WTC11 (cell line): Measurements from ENCODE around the gene STEAP1. TPM values are rescaled to one million over a fixed set of nuclear protein-coding genes. Genes with fewer than 3 reads are reported as not detected.

Source experiments
- ATAC-seq: fragments of 200-7000 bp; cut with Tn5 transposase; 2 replicates; pipeline ENCODE4 v1.10.0; 2021; ENCODE audit warnings: mild to moderate bottlenecking, moderate library complexity
- CTCF ChIA-PET: fragments of 300-600 bp; sonication (Branson Sonifier 250); formaldehyde crosslinking; loops from one replicate; lab custom pipeline; 2021; ENCODE audit warnings: antibody characterized with exemption; lab: Charles Lee
- POLR2A ChIA-PET: fragments of 350-600 bp; sonication (Branson Sonifier 250); formaldehyde crosslinking; loops from one replicate; lab custom pipeline; 2021; ENCODE audit warnings: antibody characterized with exemption; lab: Charles Lee
- DNase-seq: peaks from one replicate; pipeline ENCODE4 v3.0.0; 2021; ENCODE audit warnings: low spot score
- H3K27ac Mint-ChIP-seq: 2 replicates; pipeline ENCODE4 v1.8.0; 2021; ENCODE audit warnings: mixed read lengths
- H3K27me3 Mint-ChIP-seq: 2 replicates; pipeline ENCODE4 v1.8.0; 2021; ENCODE audit warnings: low read depth, mild to moderate bottlenecking, moderate library complexity, mixed read lengths
- H3K36me3 Mint-ChIP-seq: 2 replicates; pipeline ENCODE4 v1.8.0; 2021; ENCODE audit warnings: mixed read lengths
- H3K4me1 Mint-ChIP-seq: 2 replicates; pipeline ENCODE4 v1.8.0; 2022; ENCODE audit warnings: mixed read lengths
- H3K4me3 Mint-ChIP-seq: 2 replicates; pipeline ENCODE4 v1.8.0; 2021; ENCODE audit warnings: mild to moderate bottlenecking, moderate library complexity, mixed read lengths
- H3K9me3 Mint-ChIP-seq: 2 replicates; pipeline ENCODE4 v1.8.0; 2021; ENCODE audit warnings: mixed read lengths
- CREM ChIP-seq: sonication (generic); formaldehyde crosslinking; IDR thresholded peaks from 2 replicates; pipeline ENCODE4 v1.8.1; 2022; ENCODE audit warnings: mild to moderate bottlenecking, missing genetic modification reagents, moderate library complexity
- EMX1 ChIP-seq: fragments of 250-450 bp; sonication (Bioruptor Pico); IDR thresholded peaks from 2 replicates; pipeline ENCODE4 v1.8.0; 2021; ENCODE audit warnings: mild to moderate bottlenecking
- ESRRA ChIP-seq: sonication (generic); formaldehyde crosslinking; IDR thresholded peaks from 2 replicates; pipeline ENCODE4 v1.8.1; 2022; ENCODE audit warnings: mild to moderate bottlenecking, missing genetic modification reagents, borderline replicate concordance
- FOXK1 ChIP-seq: sonication (generic); formaldehyde crosslinking; IDR thresholded peaks from 2 replicates; pipeline ENCODE4 v1.8.0; 2022; ENCODE audit warnings: mild to moderate bottlenecking, moderate library complexity, missing genetic modification reagents
- GABPB1 ChIP-seq: sonication (generic); formaldehyde crosslinking; IDR thresholded peaks from 2 replicates; pipeline ENCODE4 v1.8.1; 2023; ENCODE audit warnings: mild to moderate bottlenecking, missing genetic modification reagents
- MYBL2 ChIP-seq: sonication (generic); formaldehyde crosslinking; IDR thresholded peaks from 2 replicates; pipeline ENCODE4 v1.8.1; 2023; ENCODE audit warnings: mild to moderate bottlenecking, moderate library complexity, missing genetic modification reagents
- NFE2L1 ChIP-seq: sonication (generic); formaldehyde crosslinking; IDR thresholded peaks from 2 replicates; pipeline ENCODE4 v1.8.1; 2023; ENCODE audit warnings: missing genetic modification reagents
- NFYB ChIP-seq: sonication (generic); formaldehyde crosslinking; conservative IDR thresholded peaks from 2 replicates; pipeline ENCODE4 v1.8.0; 2022; ENCODE audit warnings: low read depth, missing genetic modification reagents
- OVOL2 ChIP-seq: fragments of 250-450 bp; sonication (Bioruptor Pico); IDR thresholded peaks from 2 replicates; pipeline ENCODE4 v1.9.0; 2021; ENCODE audit warnings: mild to moderate bottlenecking, borderline replicate concordance
- RELA ChIP-seq: sonication (generic); formaldehyde crosslinking; IDR thresholded peaks from 2 replicates; pipeline ENCODE4 v1.8.1; 2022; ENCODE audit warnings: missing genetic modification reagents, mild to moderate bottlenecking, borderline replicate concordance
- SOX15 ChIP-seq: fragments of 250-450 bp; sonication (Bioruptor Pico); IDR thresholded peaks from 2 replicates; pipeline ENCODE4 v1.9.0; 2021; ENCODE audit warnings: mild to moderate bottlenecking
- SP1 ChIP-seq: sonication (generic); formaldehyde crosslinking; conservative IDR thresholded peaks from 2 replicates; pipeline ENCODE4 v1.8.1; 2022; ENCODE audit warnings: missing genetic modification reagents
- TEAD1 ChIP-seq: sonication (generic); formaldehyde crosslinking; IDR thresholded peaks from 2 replicates; pipeline ENCODE4 v1.8.0; 2022; ENCODE audit warnings: mild to moderate bottlenecking, missing genetic modification reagents
- ZNF219 ChIP-seq: sonication (generic); formaldehyde crosslinking; IDR thresholded peaks from 2 replicates; pipeline ENCODE4 v1.8.0; 2023; ENCODE audit warnings: missing genetic modification reagents, mild to moderate bottlenecking, borderline replicate concordance
- ZNF263 ChIP-seq: sonication (generic); formaldehyde crosslinking; IDR thresholded peaks from 2 replicates; pipeline ENCODE4 v1.8.1; 2022; ENCODE audit warnings: low read depth, mild to moderate bottlenecking, moderate library complexity, missing genetic modification reagents
- ZNF396 ChIP-seq: fragments of 250-450 bp; sonication (Bioruptor Pico); IDR thresholded peaks from 2 replicates; pipeline ENCODE4 v1.8.0; 2021; ENCODE audit warnings: mild to moderate bottlenecking, moderate library complexity, borderline replicate concordance
- ZNF423 ChIP-seq: fragments of 250-450 bp; sonication (Bioruptor Pico); IDR thresholded peaks from 2 replicates; pipeline ENCODE4 v2.1.2; 2022; ENCODE audit warnings: mild to moderate bottlenecking, moderate library complexity
- ZNF671 ChIP-seq: fragments of 250-450 bp; sonication (Bioruptor Pico); IDR thresholded peaks from 2 replicates; pipeline ENCODE4 v1.8.0; 2021; ENCODE audit warnings: mild to moderate bottlenecking
- total RNA-seq: library from RNA; stranded (reverse); gene quantifications from 3 replicates; pipeline ENCODE4 v1.2.3, GENCODE V29; 2021
- TF ChIP-seq, protein P1 (sequence below): sonication (generic); formaldehyde crosslinking; IDR thresholded peaks from 2 replicates; pipeline ENCODE4 v1.8.1; 2023; ENCODE audit warnings: mild to moderate bottlenecking, missing genetic modification reagents
- TF ChIP-seq, protein P2 (sequence below): sonication (generic); formaldehyde crosslinking; IDR thresholded peaks from 2 replicates; pipeline ENCODE4 v1.8.0; 2022; ENCODE audit warnings: mild to moderate bottlenecking, missing genetic modification reagents
- TF ChIP-seq, protein P3 (sequence below): sonication (generic); formaldehyde crosslinking; IDR thresholded peaks from 2 replicates; pipeline ENCODE4 v1.8.0; 2022; ENCODE audit warnings: missing genetic modification reagents
- TF ChIP-seq, protein P4 (sequence below): fragments of 250-450 bp; sonication (Bioruptor Pico); IDR thresholded peaks from 2 replicates; pipeline ENCODE4 v1.9.0; 2021; ENCODE audit warnings: moderate library complexity, mild to moderate bottlenecking, inconsistent platforms, borderline replicate concordance
- TF ChIP-seq, protein P5 (sequence below): sonication (generic); formaldehyde crosslinking; IDR thresholded peaks from 2 replicates; pipeline ENCODE4 v1.8.1; 2023; ENCODE audit warnings: mild to moderate bottlenecking, missing genetic modification reagents, moderate library complexity
- TF ChIP-seq, protein P6 (sequence below): sonication (generic); formaldehyde crosslinking; IDR thresholded peaks from 2 replicates; pipeline ENCODE4 v1.8.1; 2023; ENCODE audit warnings: mild to moderate bottlenecking, moderate library complexity, missing genetic modification reagents

Gene STEAP1
- total RNA-seq, 1 experiment from 2014 or later: 2.4 TPM

DNA sequence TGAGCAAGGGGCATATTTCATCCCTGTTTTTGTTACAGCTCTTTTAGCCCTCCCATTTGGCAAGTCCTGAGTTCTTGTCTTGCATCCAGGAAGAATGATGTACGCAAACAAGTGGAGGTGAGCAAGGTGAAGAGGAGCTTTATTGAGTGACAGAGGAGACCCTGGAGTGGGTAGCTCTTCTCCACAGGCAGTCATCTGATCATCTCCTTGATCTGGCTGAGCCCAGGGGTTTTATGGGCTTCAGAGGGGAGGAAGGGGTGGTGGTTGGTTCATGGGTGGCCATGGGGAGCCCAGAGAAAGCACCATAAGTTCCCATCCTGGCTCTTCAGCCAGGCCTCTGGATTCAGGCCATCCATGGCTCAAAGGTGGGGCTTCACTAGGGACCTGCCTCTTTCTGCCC, 21.9 kb downstream of the STEAP1 start:
- POLR2A ChIA-PET: no interaction called here

DNA sequence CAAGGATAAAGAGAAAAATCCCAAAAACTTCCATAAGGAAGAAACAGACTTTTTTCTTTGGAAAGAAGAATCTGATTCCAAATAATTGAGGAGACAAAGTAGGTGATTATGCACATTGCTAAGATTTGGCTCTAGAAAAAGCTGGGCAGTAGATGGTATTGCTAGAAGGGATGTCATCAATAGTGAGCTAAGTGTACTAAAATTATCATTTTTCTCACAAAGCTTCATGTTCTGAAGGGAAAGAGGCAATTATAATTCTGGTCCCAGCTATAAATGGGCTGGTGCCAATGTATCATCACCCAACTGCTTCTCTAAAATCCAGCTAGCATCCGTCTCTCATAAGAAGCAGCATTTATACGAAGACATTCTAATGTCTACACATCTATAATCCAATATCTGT, 23.9 kb downstream of the STEAP1 start:
- TF ChIP-seq MYBL2 (CRISPR knock-in tag) (no peak), SOX15 (CRISPR knock-in tag) (no peak), ZNF396 (CRISPR knock-in tag) (no peak), ZNF671 (CRISPR knock-in tag) (no peak), NFYB (CRISPR knock-in tag) (no peak), ESRRA (no peak)
- TF ChIP-seq, protein P1, sequence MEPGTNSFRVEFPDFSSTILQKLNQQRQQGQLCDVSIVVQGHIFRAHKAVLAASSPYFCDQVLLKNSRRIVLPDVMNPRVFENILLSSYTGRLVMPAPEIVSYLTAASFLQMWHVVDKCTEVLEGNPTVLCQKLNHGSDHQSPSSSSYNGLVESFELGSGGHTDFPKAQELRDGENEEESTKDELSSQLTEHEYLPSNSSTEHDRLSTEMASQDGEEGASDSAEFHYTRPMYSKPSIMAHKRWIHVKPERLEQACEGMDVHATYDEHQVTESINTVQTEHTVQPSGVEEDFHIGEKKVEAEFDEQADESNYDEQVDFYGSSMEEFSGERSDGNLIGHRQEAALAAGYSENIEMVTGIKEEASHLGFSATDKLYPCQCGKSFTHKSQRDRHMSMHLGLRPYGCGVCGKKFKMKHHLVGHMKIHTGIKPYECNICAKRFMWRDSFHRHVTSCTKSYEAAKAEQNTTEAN: no peak
- TF ChIP-seq, protein P2, sequence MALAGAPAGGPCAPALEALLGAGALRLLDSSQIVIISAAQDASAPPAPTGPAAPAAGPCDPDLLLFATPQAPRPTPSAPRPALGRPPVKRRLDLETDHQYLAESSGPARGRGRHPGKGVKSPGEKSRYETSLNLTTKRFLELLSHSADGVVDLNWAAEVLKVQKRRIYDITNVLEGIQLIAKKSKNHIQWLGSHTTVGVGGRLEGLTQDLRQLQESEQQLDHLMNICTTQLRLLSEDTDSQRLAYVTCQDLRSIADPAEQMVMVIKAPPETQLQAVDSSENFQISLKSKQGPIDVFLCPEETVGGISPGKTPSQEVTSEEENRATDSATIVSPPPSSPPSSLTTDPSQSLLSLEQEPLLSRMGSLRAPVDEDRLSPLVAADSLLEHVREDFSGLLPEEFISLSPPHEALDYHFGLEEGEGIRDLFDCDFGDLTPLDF (CRISPR knock-in tag): no peak
- no peak for ATAC-seq
- ChIA-PET POLR2A (no interaction called here), CTCF (no interaction called here)
- DNase-seq: no peak
- no peaks in the 10 kb centered on the region for H3K9me3 Mint-ChIP-seq
- H3K4me3 Mint-ChIP-seq: no peak overlapping the region
- no peaks in the 10 kb centered on the region for H3K36me3 Mint-ChIP-seq
- H3K27ac Mint-ChIP-seq: no peak overlapping the region
- peaks cover 9% of the 10 kb centered on the region for H3K4me1 Mint-ChIP-seq
- no peaks in the 10 kb centered on the region for H3K27me3 Mint-ChIP-seq

More for the DNA sequence above, 21.9 kb downstream of the STEAP1 start:
- DNase-seq (no peak), ATAC-seq (no peak)
- Mint-ChIP-seq H3K27ac (no peak overlapping the region), H3K9me3 (no peaks in the 10 kb centered on the region), H3K4me3 (no peak overlapping the region), H3K36me3 (no peaks in the 10 kb centered on the region), H3K4me1 (peaks cover 9% of the 10 kb centered on the region), H3K27me3 (no peaks in the 10 kb centered on the region)
- CTCF ChIA-PET: no interaction called here
- no peak for TF ChIP-seq EMX1 (CRISPR knock-in tag)
- no peak for TF ChIP-seq RELA (CRISPR knock-in tag)
- no peak for TF ChIP-seq ZNF219 (CRISPR knock-in tag)
- TF ChIP-seq, protein P2 (CRISPR knock-in tag): no peak
- TF ChIP-seq FOXK1: no peak
- TF ChIP-seq, protein P3, sequence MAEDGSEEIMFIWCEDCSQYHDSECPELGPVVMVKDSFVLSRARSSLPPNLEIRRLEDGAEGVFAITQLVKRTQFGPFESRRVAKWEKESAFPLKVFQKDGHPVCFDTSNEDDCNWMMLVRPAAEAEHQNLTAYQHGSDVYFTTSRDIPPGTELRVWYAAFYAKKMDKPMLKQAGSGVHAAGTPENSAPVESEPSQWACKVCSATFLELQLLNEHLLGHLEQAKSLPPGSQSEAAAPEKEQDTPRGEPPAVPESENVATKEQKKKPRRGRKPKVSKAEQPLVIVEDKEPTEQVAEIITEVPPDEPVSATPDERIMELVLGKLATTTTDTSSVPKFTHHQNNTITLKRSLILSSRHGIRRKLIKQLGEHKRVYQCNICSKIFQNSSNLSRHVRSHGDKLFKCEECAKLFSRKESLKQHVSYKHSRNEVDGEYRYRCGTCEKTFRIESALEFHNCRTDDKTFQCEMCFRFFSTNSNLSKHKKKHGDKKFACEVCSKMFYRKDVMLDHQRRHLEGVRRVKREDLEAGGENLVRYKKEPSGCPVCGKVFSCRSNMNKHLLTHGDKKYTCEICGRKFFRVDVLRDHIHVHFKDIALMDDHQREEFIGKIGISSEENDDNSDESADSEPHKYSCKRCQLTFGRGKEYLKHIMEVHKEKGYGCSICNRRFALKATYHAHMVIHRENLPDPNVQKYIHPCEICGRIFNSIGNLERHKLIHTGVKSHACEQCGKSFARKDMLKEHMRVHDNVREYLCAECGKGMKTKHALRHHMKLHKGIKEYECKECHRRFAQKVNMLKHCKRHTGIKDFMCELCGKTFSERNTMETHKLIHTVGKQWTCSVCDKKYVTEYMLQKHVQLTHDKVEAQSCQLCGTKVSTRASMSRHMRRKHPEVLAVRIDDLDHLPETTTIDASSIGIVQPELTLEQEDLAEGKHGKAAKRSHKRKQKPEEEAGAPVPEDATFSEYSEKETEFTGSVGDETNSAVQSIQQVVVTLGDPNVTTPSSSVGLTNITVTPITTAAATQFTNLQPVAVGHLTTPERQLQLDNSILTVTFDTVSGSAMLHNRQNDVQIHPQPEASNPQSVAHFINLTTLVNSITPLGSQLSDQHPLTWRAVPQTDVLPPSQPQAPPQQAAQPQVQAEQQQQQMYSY (CRISPR knock-in tag): no peak
- TF ChIP-seq OVOL2 (CRISPR knock-in tag): no peak
- TF ChIP-seq GABPB1 (CRISPR knock-in tag): no peak
- no peak for TF ChIP-seq ZNF423
- TF ChIP-seq SP1 (CRISPR knock-in tag): no peak
- TF ChIP-seq ZNF263: no peak
- TF ChIP-seq, protein P4, sequence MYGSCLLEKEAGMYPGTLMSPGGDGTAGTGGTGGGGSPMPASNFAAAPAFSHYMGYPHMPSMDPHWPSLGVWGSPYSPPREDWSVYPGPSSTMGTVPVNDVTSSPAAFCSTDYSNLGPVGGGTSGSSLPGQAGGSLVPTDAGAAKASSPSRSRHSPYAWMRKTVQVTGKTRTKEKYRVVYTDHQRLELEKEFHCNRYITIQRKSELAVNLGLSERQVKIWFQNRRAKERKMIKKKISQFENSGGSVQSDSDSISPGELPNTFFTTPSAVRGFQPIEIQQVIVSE: no peak
- TF ChIP-seq, protein P5, sequence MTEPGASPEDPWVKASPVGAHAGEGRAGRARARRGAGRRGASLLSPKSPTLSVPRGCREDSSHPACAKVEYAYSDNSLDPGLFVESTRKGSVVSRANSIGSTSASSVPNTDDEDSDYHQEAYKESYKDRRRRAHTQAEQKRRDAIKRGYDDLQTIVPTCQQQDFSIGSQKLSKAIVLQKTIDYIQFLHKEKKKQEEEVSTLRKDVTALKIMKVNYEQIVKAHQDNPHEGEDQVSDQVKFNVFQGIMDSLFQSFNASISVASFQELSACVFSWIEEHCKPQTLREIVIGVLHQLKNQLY (CRISPR knock-in tag): no peak
- TF ChIP-seq, protein P6, sequence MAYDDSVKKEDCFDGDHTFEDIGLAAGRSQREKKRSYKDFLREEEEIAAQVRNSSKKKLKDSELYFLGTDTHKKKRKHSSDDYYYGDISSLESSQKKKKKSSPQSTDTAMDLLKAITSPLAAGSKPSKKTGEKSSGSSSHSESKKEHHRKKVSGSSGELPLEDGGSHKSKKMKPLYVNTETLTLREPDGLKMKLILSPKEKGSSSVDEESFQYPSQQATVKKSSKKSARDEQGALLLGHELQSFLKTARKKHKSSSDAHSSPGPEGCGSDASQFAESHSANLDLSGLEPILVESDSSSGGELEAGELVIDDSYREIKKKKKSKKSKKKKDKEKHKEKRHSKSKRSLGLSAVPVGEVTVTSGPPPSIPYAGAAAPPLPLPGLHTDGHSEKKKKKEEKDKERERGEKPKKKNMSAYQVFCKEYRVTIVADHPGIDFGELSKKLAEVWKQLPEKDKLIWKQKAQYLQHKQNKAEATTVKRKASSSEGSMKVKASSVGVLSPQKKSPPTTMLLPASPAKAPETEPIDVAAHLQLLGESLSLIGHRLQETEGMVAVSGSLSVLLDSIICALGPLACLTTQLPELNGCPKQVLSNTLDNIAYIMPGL (CRISPR knock-in tag): no peak
- no peak for TF ChIP-seq NFE2L1
- TF ChIP-seq ZNF396 (CRISPR knock-in tag): no peak
- TF ChIP-seq TEAD1 (CRISPR knock-in tag): no peak
- no peak for TF ChIP-seq CREM (CRISPR knock-in tag)
